WTC11 (cell line): Measurements from ENCODE around the gene RNASE3. TPM values are rescaled to one million over a fixed set of nuclear protein-coding genes. Genes with fewer than 3 reads are reported as not detected.
A peak's percentile ranks its signal among the peaks of the same experiment; 100 is the strongest.

Source experiments
- ATAC-seq: fragments of 200-7000 bp; cut with Tn5 transposase; 2 replicates; pipeline ENCODE4 v1.10.0; 2021; ENCODE audit warnings: mild to moderate bottlenecking, moderate library complexity
- CTCF ChIA-PET: fragments of 300-600 bp; sonication (Branson Sonifier 250); formaldehyde crosslinking; loops from one replicate; lab custom pipeline; 2021; ENCODE audit warnings: antibody characterized with exemption; lab: Charles Lee
- POLR2A ChIA-PET: fragments of 350-600 bp; sonication (Branson Sonifier 250); formaldehyde crosslinking; loops from one replicate; lab custom pipeline; 2021; ENCODE audit warnings: antibody characterized with exemption; lab: Charles Lee
- DNase-seq: peaks from one replicate; pipeline ENCODE4 v3.0.0; 2021; ENCODE audit warnings: low spot score
- H3K27ac Mint-ChIP-seq: 2 replicates; pipeline ENCODE4 v1.8.0; 2021; ENCODE audit warnings: mixed read lengths
- H3K27me3 Mint-ChIP-seq: 2 replicates; pipeline ENCODE4 v1.8.0; 2021; ENCODE audit warnings: low read depth, mild to moderate bottlenecking, moderate library complexity, mixed read lengths
- H3K36me3 Mint-ChIP-seq: 2 replicates; pipeline ENCODE4 v1.8.0; 2021; ENCODE audit warnings: mixed read lengths
- H3K4me1 Mint-ChIP-seq: 2 replicates; pipeline ENCODE4 v1.8.0; 2022; ENCODE audit warnings: mixed read lengths
- H3K4me3 Mint-ChIP-seq: 2 replicates; pipeline ENCODE4 v1.8.0; 2021; ENCODE audit warnings: mild to moderate bottlenecking, moderate library complexity, mixed read lengths
- H3K9me3 Mint-ChIP-seq: 2 replicates; pipeline ENCODE4 v1.8.0; 2021; ENCODE audit warnings: mixed read lengths
- AFF4 ChIP-seq: sonication (generic); formaldehyde crosslinking; IDR thresholded peaks from 2 replicates; pipeline ENCODE4 v1.8.1; 2023; ENCODE audit warnings: mild to moderate bottlenecking, missing genetic modification reagents, borderline replicate concordance
- E2F4 ChIP-seq: sonication (generic); formaldehyde crosslinking; IDR thresholded peaks from 2 replicates; pipeline ENCODE4 v1.8.1; 2022; ENCODE audit warnings: low read depth, mild to moderate bottlenecking, moderate library complexity, missing genetic modification reagents, borderline replicate concordance
- EMX1 ChIP-seq: fragments of 250-450 bp; sonication (Bioruptor Pico); IDR thresholded peaks from 2 replicates; pipeline ENCODE4 v1.8.0; 2021; ENCODE audit warnings: mild to moderate bottlenecking
- ETV6 ChIP-seq: sonication (generic); formaldehyde crosslinking; IDR thresholded peaks from 2 replicates; pipeline ENCODE4 v1.8.1; 2022; ENCODE audit warnings: mild to moderate bottlenecking, missing genetic modification reagents
- GABPB1 ChIP-seq: sonication (generic); formaldehyde crosslinking; IDR thresholded peaks from 2 replicates; pipeline ENCODE4 v1.8.1; 2023; ENCODE audit warnings: mild to moderate bottlenecking, missing genetic modification reagents
- GTF2I ChIP-seq: fragments of 250-450 bp; sonication (Bioruptor Pico); conservative IDR thresholded peaks from 2 replicates; pipeline ENCODE4 v1.4.0; 2021; ENCODE audit warnings: mild to moderate bottlenecking
- JUN ChIP-seq: sonication (generic); formaldehyde crosslinking; IDR thresholded peaks from 2 replicates; pipeline ENCODE4 v1.8.0; 2023; ENCODE audit warnings: mild to moderate bottlenecking, missing genetic modification reagents
- MXD4 ChIP-seq: fragments of 250-450 bp; sonication (Bioruptor Pico); IDR thresholded peaks from 2 replicates; pipeline ENCODE4 v1.8.0; 2021; ENCODE audit warnings: mild to moderate bottlenecking, moderate library complexity, borderline replicate concordance
- NR2C2 ChIP-seq: sonication (generic); formaldehyde crosslinking; IDR thresholded peaks from 2 replicates; pipeline ENCODE4 v1.8.0; 2022; ENCODE audit warnings: mild to moderate bottlenecking, missing genetic modification reagents
- NR3C1 ChIP-seq: sonication (generic); formaldehyde crosslinking; conservative IDR thresholded peaks from 2 replicates; pipeline ENCODE4 v1.8.1; 2023; ENCODE audit warnings: low read depth, mild to moderate bottlenecking, missing genetic modification reagents
- SP1 ChIP-seq: sonication (generic); formaldehyde crosslinking; conservative IDR thresholded peaks from 2 replicates; pipeline ENCODE4 v1.8.1; 2022; ENCODE audit warnings: missing genetic modification reagents
- TP53 ChIP-seq: sonication (generic); formaldehyde crosslinking; IDR thresholded peaks from 2 replicates; pipeline ENCODE4 v1.8.1; 2023; ENCODE audit warnings: mild to moderate bottlenecking, missing genetic modification reagents
- ZBTB43 ChIP-seq: sonication (generic); formaldehyde crosslinking; IDR thresholded peaks from 2 replicates; pipeline ENCODE4 v1.8.1; 2023; ENCODE audit warnings: mild to moderate bottlenecking, missing genetic modification reagents
- ZNF232 ChIP-seq: sonication (generic); formaldehyde crosslinking; IDR thresholded peaks from 2 replicates; pipeline ENCODE4 v1.8.0; 2022; ENCODE audit warnings: mild to moderate bottlenecking, missing genetic modification reagents
- ZNF281 ChIP-seq: sonication (generic); formaldehyde crosslinking; IDR thresholded peaks from 2 replicates; pipeline ENCODE4 v1.8.0; 2023; ENCODE audit warnings: mild to moderate bottlenecking, missing genetic modification reagents
- total RNA-seq: library from RNA; stranded (reverse); gene quantifications from 3 replicates; pipeline ENCODE4 v1.2.3, GENCODE V29; 2021

The RNASE3 gene
- total RNA-seq, 1 experiment from 2014 or later = not detected

GRCh38 chr14:20866194-20866593, 25.0 kb upstream of the RNASE3 start:
- no peak overlapping the region for H3K27ac Mint-ChIP-seq
- ATAC-seq (no peak), DNase-seq (no peak)
- ChIA-PET POLR2A (interaction anchor here (0.9 to 1.5 kb wide), 2 partner anchors 9 to 105 kb away, joined by 4 to 5 read pairs; no protein-coding TSS in a partner anchor), CTCF (interaction anchor here (1.1 to 4.4 kb wide), 7 partner anchors 8 to 257 kb away, joined by 3 to 46 read pairs (median 11); no protein-coding TSS in a partner anchor)
- no peaks in the 10 kb centered on the region; the same call in 1 of the 2 replicates for H3K4me1 Mint-ChIP-seq
- peaks cover 4% of the 10 kb centered on the region; the same call in 1 of the 2 replicates for H3K9me3 Mint-ChIP-seq
- no peaks in the 10 kb centered on the region for H3K36me3 Mint-ChIP-seq
- no peak for TF ChIP-seq ZBTB43 (CRISPR knock-in tag)
- no peak for TF ChIP-seq GABPB1 (CRISPR knock-in tag)
- no peak for TF ChIP-seq GTF2I
- TF ChIP-seq TP53 (CRISPR knock-in tag) = no peak
- peaks cover 22% of the 10 kb centered on the region for H3K27me3 Mint-ChIP-seq
- no peak overlapping the region for H3K4me3 Mint-ChIP-seq

GRCh38 chr14:20866963-20867362, 24.2 kb upstream of the RNASE3 start:
- H3K36me3 Mint-ChIP-seq = no peaks in the 10 kb centered on the region
- no peak overlapping the region for H3K27ac Mint-ChIP-seq
- DNase-seq = peak; percentile 30
- peaks cover 21% of the 10 kb centered on the region for H3K27me3 Mint-ChIP-seq
- TF ChIP-seq EMX1 (CRISPR knock-in tag) (no peak), NR2C2 (CRISPR knock-in tag) (no peak), E2F4 (CRISPR knock-in tag) (no peak), NR3C1 (CRISPR knock-in tag) (no peak), JUN (CRISPR knock-in tag) (no peak), AFF4 (no peak), GABPB1 (CRISPR knock-in tag) (no peak), MXD4 (CRISPR knock-in tag) (no peak)
- peak; percentile 73 for ATAC-seq
- H3K9me3 Mint-ChIP-seq = no peaks in the 10 kb centered on the region
- no peaks in the 10 kb centered on the region; the same call in 1 of the 2 replicates for H3K4me1 Mint-ChIP-seq
- ChIA-PET CTCF (interaction anchor here (0.5 to 4.4 kb wide), 25 partner anchors 9 to 258 kb away, joined by 3 to 46 read pairs (median 4); partner anchors contain the start of genes RNASE4 and SLC39A2), POLR2A (interaction anchor here (0.6 to 1.5 kb wide), 3 partner anchors 9 to 105 kb away, joined by 3 to 5 read pairs (median 4); no protein-coding TSS in a partner anchor)
- H3K4me3 Mint-ChIP-seq = no peak overlapping the region

GRCh38 chr14:20873370-20874177, 17.6 kb upstream of the RNASE3 start:
- Mint-ChIP-seq H3K36me3 (no peaks in the 10 kb centered on the region), H3K27me3 (peaks cover 48% of the 10 kb centered on the region), H3K4me1 (peaks cover 9% of the 10 kb centered on the region), H3K4me3 (peak overlapping the region; percentile 58), H3K27ac (peak overlapping the region; percentile 49; the same call in 1 of the 2 replicates), H3K9me3 (peaks cover 12% of the 10 kb centered on the region)
- POLR2A ChIA-PET = interaction anchor here (0.6 to 1.0 kb wide), 3 partner anchors 189 to 247 kb away, joined by 3 read pairs; partner anchors contain the start of gene RNASE4
- ATAC-seq (peak; percentile 98), DNase-seq (peak; percentile 95)
- CTCF ChIA-PET = interaction anchor here (0.5 to 2.9 kb wide), 55 partner anchors 13 to 242 kb away, joined by 3 to 56 read pairs (median 4); partner anchors contain the start of genes ARHGEF40, RNASE4 and SLC39A2
- TF ChIP-seq AFF4 (no peak), ZNF281 (no peak), ZNF232 (no peak), ETV6 (peak; percentile 52; the same call in 1 of the 2 replicates), SP1 (CRISPR knock-in tag) (no peak; the same call in 1 of the 2 replicates), NR3C1 (CRISPR knock-in tag) (no peak)
